ENCODE data around the gene UST.

The UST gene

GRCh38 chr6:148700741-148701311, 46.0 kb upstream of the UST start:
- Histone ChIP-seq H2BK12ac (ENCODE audit: low read length in 2 of 2) (peak overlapping the region in 1 of 2 experiments; percentile 54), H3K27me3 (ENCODE audit: control insufficient read depth in 1 of 2, insufficient read depth in 1 of 2, low read length in 2 of 2) (no peaks in the 10 kb centered on the region), H3K18ac (ENCODE audit: low read depth in 1 of 2, low read length in 2 of 2) (peak overlapping the region; percentile 34 to 53), H2BK5ac (ENCODE audit: low read depth, low read length, poor library complexity, severe bottlenecking) (no peak overlapping the region), H2BK120ac (ENCODE audit: low read depth, low read length) (no peak overlapping the region), H3K27ac (ENCODE audit: low read length, poor library complexity, severe bottlenecking) (no peak overlapping the region), H3K14ac (ENCODE audit: low read length in 2 of 2) (no peak overlapping the region), H3K9me3 (ENCODE audit: control insufficient read depth, low read length) (peaks cover 4% of the 10 kb centered on the region), H3K4me1 (ENCODE audit: control insufficient read depth, insufficient read depth, low read depth, low read length) (no peaks in the 10 kb centered on the region), H3K4ac (ENCODE audit: low read depth in 1 of 2, low read length in 2 of 2) (no peak overlapping the region), H2BK15ac (ENCODE audit: low read depth, poor library complexity, severe bottlenecking) (peak overlapping the region; percentile 16), H3K4me2 (ENCODE audit: low read length, poor library complexity, severe bottlenecking) (peak overlapping the region; percentile 67), H4K8ac (ENCODE audit: low read length) (no peak overlapping the region), H4K91ac (ENCODE audit: low read length) (no peak overlapping the region), H3K9ac (ENCODE audit: low read length) (peak overlapping the region; percentile 84), H2AK5ac (ENCODE audit: low read length, severe bottlenecking) (no peak overlapping the region), H3K36me3 (ENCODE audit: control insufficient read depth in 1 of 2, insufficient read depth in 2 of 2, low read depth in 1 of 2, low read length in 2 of 2) (no peaks in the 10 kb centered on the region), H3K79me1 (replicated peaks; ENCODE audit: low read length, poor library complexity, severe bottlenecking) (no peaks in the 10 kb centered on the region), H3K4me3 (ENCODE audit: insufficient read depth in 1 of 2, low read depth in 1 of 2, low read length in 2 of 2) (peak overlapping the region in 1 of 2 experiments; percentile 77), H2AFZ (ENCODE audit: low read depth, low read length) (peak overlapping the region; percentile 51), H3K23ac (ENCODE audit: low read length in 2 of 2) (no peak overlapping the region)
- peak; percentile 76 for DNase-seq
- 46% methylated on average over 4 of the region's 8 CpGs for WGBS

DNA sequence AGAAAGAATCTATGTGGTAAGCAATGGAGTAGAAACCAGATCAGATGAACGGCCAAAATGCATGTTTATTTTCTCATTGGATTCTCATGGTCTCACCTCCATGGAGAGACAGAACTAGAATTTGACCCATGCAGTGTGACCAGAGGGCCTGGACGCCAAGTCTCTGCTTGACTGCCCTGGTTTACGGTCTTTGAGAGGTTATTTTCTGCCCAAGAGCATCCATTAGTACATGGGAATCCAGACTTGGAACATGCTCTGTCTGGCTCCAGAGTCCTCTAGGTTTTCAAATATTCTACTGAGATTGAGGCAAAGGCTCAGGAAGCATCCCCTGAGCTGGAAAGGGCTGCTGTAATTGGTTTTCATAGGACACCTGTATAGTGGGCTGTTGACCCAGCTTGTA, 45.5 kb upstream of the UST start:
- H3K4me3 ChIP-seq (ENCODE audit: insufficient read depth in 1 of 2, low read depth in 1 of 2, low read length in 2 of 2) = peak overlapping the region in 1 of 2 experiments; percentile 77
- H3K23ac ChIP-seq (ENCODE audit: low read length in 2 of 2) = no peak overlapping the region
- H3K9me3 ChIP-seq (ENCODE audit: control insufficient read depth, low read length) = peaks cover 4% of the 10 kb centered on the region
- H3K4ac ChIP-seq (ENCODE audit: low read depth in 1 of 2, low read length in 2 of 2) = no peak overlapping the region
- H2AFZ ChIP-seq (ENCODE audit: low read depth, low read length) = no peak overlapping the region
- H2BK120ac ChIP-seq (ENCODE audit: low read depth, low read length) = no peak overlapping the region
- no peak overlapping the region for H3K4me2 ChIP-seq (ENCODE audit: low read length, poor library complexity, severe bottlenecking)
- no peak overlapping the region for H3K18ac ChIP-seq (ENCODE audit: low read depth in 1 of 2, low read length in 2 of 2)
- no peak overlapping the region for H2BK15ac ChIP-seq (ENCODE audit: low read depth, poor library complexity, severe bottlenecking)
- no peak overlapping the region for H2AK5ac ChIP-seq (ENCODE audit: low read length, severe bottlenecking)
- no peak overlapping the region for H4K8ac ChIP-seq (ENCODE audit: low read length)
- H3K79me1 ChIP-seq (replicated peaks; ENCODE audit: low read length, poor library complexity, severe bottlenecking) = no peaks in the 10 kb centered on the region
- no peak overlapping the region for H3K14ac ChIP-seq (ENCODE audit: low read length in 2 of 2)
- DNase-seq = no peak
- no peaks in the 10 kb centered on the region for H3K4me1 ChIP-seq (ENCODE audit: control insufficient read depth, insufficient read depth, low read depth, low read length)
- peak overlapping the region in 1 of 2 experiments; percentile 39 for H2BK12ac ChIP-seq (ENCODE audit: low read length in 2 of 2)
- peak overlapping the region; percentile 84 for H3K9ac ChIP-seq (ENCODE audit: low read length)
- WGBS = 94% methylated on average over 3 of the region's 3 CpGs
- H4K91ac ChIP-seq (ENCODE audit: low read length) = no peak overlapping the region
- H3K36me3 ChIP-seq (ENCODE audit: control insufficient read depth in 1 of 2, insufficient read depth in 2 of 2, low read depth in 1 of 2, low read length in 2 of 2) = no peaks in the 10 kb centered on the region
- H2BK5ac ChIP-seq (ENCODE audit: low read depth, low read length, poor library complexity, severe bottlenecking) = no peak overlapping the region
- H3K27me3 ChIP-seq (ENCODE audit: control insufficient read depth in 1 of 2, insufficient read depth in 1 of 2, low read length in 2 of 2) = no peaks in the 10 kb centered on the region
- no peak overlapping the region for H3K27ac ChIP-seq (ENCODE audit: low read length, poor library complexity, severe bottlenecking)

DNA sequence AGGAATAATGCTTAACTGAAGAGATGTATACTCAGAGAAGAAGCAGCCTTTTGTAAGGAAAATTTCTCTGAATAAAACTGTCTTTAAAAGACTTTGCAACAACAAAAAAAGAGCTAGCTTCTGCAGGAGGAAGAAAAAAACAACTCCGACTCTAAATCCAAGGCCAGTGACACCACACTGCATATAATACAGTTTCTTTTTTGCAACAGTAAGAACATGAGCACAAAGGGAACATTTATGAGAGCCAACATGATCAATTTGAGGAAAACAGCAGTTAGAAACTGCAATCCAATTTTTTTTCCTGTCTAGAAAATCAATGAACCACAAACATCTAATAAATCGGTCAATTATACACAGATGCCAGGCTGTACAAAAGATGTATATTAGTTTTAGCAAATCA, 42.9 kb upstream of the UST start:
- H2BK12ac ChIP-seq (ENCODE audit: low read length in 2 of 2) = no peak overlapping the region
- no peaks in the 10 kb centered on the region for H3K4me1 ChIP-seq (ENCODE audit: control insufficient read depth, insufficient read depth, low read depth, low read length)

GRCh38 chr6:148704400-148705246, 42.2 kb upstream of the UST start:
- Histone ChIP-seq H3K36me3 (ENCODE audit: control insufficient read depth in 1 of 2, insufficient read depth in 2 of 2, low read depth in 1 of 2, low read length in 2 of 2) (no peaks in the 10 kb centered on the region), H3K9ac (ENCODE audit: low read length) (no peak overlapping the region), H3K4me1 (ENCODE audit: control insufficient read depth, insufficient read depth, low read depth, low read length) (no peaks in the 10 kb centered on the region), H2BK12ac (ENCODE audit: low read length in 2 of 2) (no peak overlapping the region), H3K23ac (ENCODE audit: low read length in 2 of 2) (no peak overlapping the region), H3K18ac (ENCODE audit: low read depth in 1 of 2, low read length in 2 of 2) (no peak overlapping the region), H3K4ac (ENCODE audit: low read depth in 1 of 2, low read length in 2 of 2) (no peak overlapping the region), H2AK5ac (ENCODE audit: low read length, severe bottlenecking) (no peak overlapping the region), H2BK120ac (ENCODE audit: low read depth, low read length) (no peak overlapping the region), H2BK5ac (ENCODE audit: low read depth, low read length, poor library complexity, severe bottlenecking) (no peak overlapping the region), H3K27ac (ENCODE audit: low read length, poor library complexity, severe bottlenecking) (no peak overlapping the region), H3K4me2 (ENCODE audit: low read length, poor library complexity, severe bottlenecking) (no peak overlapping the region), H4K8ac (ENCODE audit: low read length) (no peak overlapping the region), H3K9me3 (ENCODE audit: control insufficient read depth, low read length) (peaks cover 4% of the 10 kb centered on the region), H3K4me3 (ENCODE audit: insufficient read depth in 1 of 2, low read depth in 1 of 2, low read length in 2 of 2) (no peak overlapping the region), H3K79me1 (replicated peaks; ENCODE audit: low read length, poor library complexity, severe bottlenecking) (no peaks in the 10 kb centered on the region), H3K14ac (ENCODE audit: low read length in 2 of 2) (no peak overlapping the region), H3K27me3 (ENCODE audit: control insufficient read depth in 1 of 2, insufficient read depth in 1 of 2, low read length in 2 of 2) (no peaks in the 10 kb centered on the region), H2BK15ac (ENCODE audit: low read depth, poor library complexity, severe bottlenecking) (no peak overlapping the region), H4K91ac (ENCODE audit: low read length) (no peak overlapping the region), H2AFZ (ENCODE audit: low read depth, low read length) (no peak overlapping the region)
- WGBS = 89% methylated on average over 7 of the region's 7 CpGs
- no peak for DNase-seq

More for the DNA sequence above, 42.9 kb upstream of the UST start:
- H4K91ac ChIP-seq (ENCODE audit: low read length) = no peak overlapping the region
- no peaks in the 10 kb centered on the region for H3K27me3 ChIP-seq (ENCODE audit: control insufficient read depth in 1 of 2, insufficient read depth in 1 of 2, low read length in 2 of 2)
- H2BK5ac ChIP-seq (ENCODE audit: low read depth, low read length, poor library complexity, severe bottlenecking) = no peak overlapping the region
- H2BK120ac ChIP-seq (ENCODE audit: low read depth, low read length) = no peak overlapping the region
- no peak overlapping the region for H3K9ac ChIP-seq (ENCODE audit: low read length)
- H2AK5ac ChIP-seq (ENCODE audit: low read length, severe bottlenecking) = no peak overlapping the region
- no peak overlapping the region for H4K8ac ChIP-seq (ENCODE audit: low read length)
- no peaks in the 10 kb centered on the region for H3K79me1 ChIP-seq (replicated peaks; ENCODE audit: low read length, poor library complexity, severe bottlenecking)
- DNase-seq = no peak
- no peak overlapping the region for H3K4me2 ChIP-seq (ENCODE audit: low read length, poor library complexity, severe bottlenecking)
- WGBS = 100% methylated on average over 1 of the region's 2 CpGs
- no peak overlapping the region for H3K23ac ChIP-seq (ENCODE audit: low read length in 2 of 2)
- H3K18ac ChIP-seq (ENCODE audit: low read depth in 1 of 2, low read length in 2 of 2) = no peak overlapping the region
- H3K4ac ChIP-seq (ENCODE audit: low read depth in 1 of 2, low read length in 2 of 2) = no peak overlapping the region
- no peak overlapping the region for H3K14ac ChIP-seq (ENCODE audit: low read length in 2 of 2)
- H2BK15ac ChIP-seq (ENCODE audit: low read depth, poor library complexity, severe bottlenecking) = no peak overlapping the region
- no peak overlapping the region for H3K4me3 ChIP-seq (ENCODE audit: insufficient read depth in 1 of 2, low read depth in 1 of 2, low read length in 2 of 2)
- no peaks in the 10 kb centered on the region for H3K36me3 ChIP-seq (ENCODE audit: control insufficient read depth in 1 of 2, insufficient read depth in 2 of 2, low read depth in 1 of 2, low read length in 2 of 2)
- H3K9me3 ChIP-seq (ENCODE audit: control insufficient read depth, low read length) = peaks cover 4% of the 10 kb centered on the region
- no peak overlapping the region for H2AFZ ChIP-seq (ENCODE audit: low read depth, low read length)
- no peak overlapping the region for H3K27ac ChIP-seq (ENCODE audit: low read length, poor library complexity, severe bottlenecking)

All from mesenchymal stem cell (in vitro differentiated cells and primary cell).